GM13977 (cell line): Measurements from ENCODE around the gene C9orf50.

ENCODE experiments used
- DNase-seq: peaks from one replicate; pipeline ENCODE4 v3.0.0; 2012; ENCODE audit warnings: low spot score
- in situ Hi-C: fragments of 300-500 bp; cut with MboI; formaldehyde crosslinking; loops from one replicate; pipeline ENCODE4 v1.12.0; 2022; ENCODE audit warnings: low sequenced_read_pairs, low pct_unique_long_range_greater_than_20kb, mixed read lengths, inconsistent platforms; ENCODE audit not compliant: unreplicated experiment
- TF ChIP-seq, protein P1 (sequence below): IDR thresholded peaks from 2 replicates; pipeline ENCODE4 v1.5.1; 2012; ENCODE audit warnings: mild to moderate bottlenecking, control low read depth; ENCODE audit not compliant: insufficient read depth; ENCODE audit errors: extremely low read depth, missing control alignments

Gene C9orf50

GRCh38 chr9:129562917-129563316, 58.0 kb downstream of the C9orf50 start:
- TF ChIP-seq, protein P1, sequence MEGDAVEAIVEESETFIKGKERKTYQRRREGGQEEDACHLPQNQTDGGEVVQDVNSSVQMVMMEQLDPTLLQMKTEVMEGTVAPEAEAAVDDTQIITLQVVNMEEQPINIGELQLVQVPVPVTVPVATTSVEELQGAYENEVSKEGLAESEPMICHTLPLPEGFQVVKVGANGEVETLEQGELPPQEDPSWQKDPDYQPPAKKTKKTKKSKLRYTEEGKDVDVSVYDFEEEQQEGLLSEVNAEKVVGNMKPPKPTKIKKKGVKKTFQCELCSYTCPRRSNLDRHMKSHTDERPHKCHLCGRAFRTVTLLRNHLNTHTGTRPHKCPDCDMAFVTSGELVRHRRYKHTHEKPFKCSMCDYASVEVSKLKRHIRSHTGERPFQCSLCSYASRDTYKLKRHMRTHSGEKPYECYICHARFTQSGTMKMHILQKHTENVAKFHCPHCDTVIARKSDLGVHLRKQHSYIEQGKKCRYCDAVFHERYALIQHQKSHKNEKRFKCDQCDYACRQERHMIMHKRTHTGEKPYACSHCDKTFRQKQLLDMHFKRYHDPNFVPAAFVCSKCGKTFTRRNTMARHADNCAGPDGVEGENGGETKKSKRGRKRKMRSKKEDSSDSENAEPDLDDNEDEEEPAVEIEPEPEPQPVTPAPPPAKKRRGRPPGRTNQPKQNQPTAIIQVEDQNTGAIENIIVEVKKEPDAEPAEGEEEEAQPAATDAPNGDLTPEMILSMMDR: no peak
- in situ Hi-C loops: no loop called here
- no peak for DNase-seq

DNA sequence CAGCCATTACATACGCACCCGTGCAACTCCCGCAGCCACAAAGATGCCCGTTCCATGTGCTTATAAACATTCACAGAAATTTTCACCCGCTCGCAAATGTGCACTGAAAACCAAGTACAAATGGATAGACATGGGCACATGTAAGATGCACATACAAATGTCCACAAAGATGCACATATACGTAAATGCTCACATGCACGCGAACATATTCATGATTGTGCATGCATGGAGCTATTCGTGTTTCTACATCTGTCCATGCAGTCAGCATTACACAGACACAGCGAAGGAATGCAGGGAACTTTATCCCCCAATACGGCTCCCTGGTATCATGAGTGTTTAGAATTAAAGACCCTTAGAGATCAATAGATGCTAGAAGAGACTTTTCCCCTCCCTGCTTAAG, 58.4 kb downstream of the C9orf50 start:
- in situ Hi-C loops: no loop called here
- TF ChIP-seq, protein P1: no peak
- no peak for DNase-seq
